Measurements from ENCODE around the gene BTBD2.

Gene BTBD2

GRCh38 chr19:1985588-1986356, 29.7 kb downstream of the BTBD2 start:
- no peak for DNase-seq (ENCODE audit: low read depth in 2 of 2)

- DNase-seq (ENCODE audit: low read depth in 2 of 2): no peak
These were observed 31.2 kb downstream of the BTBD2 start for GRCh38 chr19:1984357-1984756.

GRCh38 chr19:1981253-1981652, 34.3 kb downstream of the BTBD2 start:
- no peak for DNase-seq (ENCODE audit: low read depth in 2 of 2)

- DNase-seq (ENCODE audit: low read depth in 2 of 2): no peak
These were observed 34.7 kb downstream of the BTBD2 start for GRCh38 chr19:1980809-1981181.

- DNase-seq (ENCODE audit: low read depth in 2 of 2): no peak
These were observed 35.3 kb downstream of the BTBD2 start for GRCh38 chr19:1980091-1980808.

GRCh38 chr19:1979642-1980041, 35.9 kb downstream of the BTBD2 start:
- DNase-seq (ENCODE audit: low read depth in 2 of 2): no peak

- DNase-seq (ENCODE audit: low read depth in 2 of 2): no peak
These were observed 36.5 kb downstream of the BTBD2 start for GRCh38 chr19:1979017-1979416.

GRCh38 chr19:1978346-1978894, 37.1 kb downstream of the BTBD2 start:
- DNase-seq (ENCODE audit: low read depth in 2 of 2): no peak

GRCh38 chr19:1977120-1977519, 38.4 kb downstream of the BTBD2 start:
- no peak for DNase-seq (ENCODE audit: low read depth in 2 of 2)

- no peak for DNase-seq (ENCODE audit: low read depth in 2 of 2)
These were observed 40.4 kb downstream of the BTBD2 start for GRCh38 chr19:1975162-1975480.

- DNase-seq (ENCODE audit: low read depth in 2 of 2): no peak
These were observed 40.9 kb downstream of the BTBD2 start for GRCh38 chr19:1974381-1975161.

- no peak for DNase-seq (ENCODE audit: low read depth in 2 of 2)
These were observed 44.6 kb downstream of the BTBD2 start for GRCh38 chr19:1970806-1971502.

- no peak for DNase-seq (ENCODE audit: low read depth in 2 of 2)
These were observed 45.3 kb downstream of the BTBD2 start for GRCh38 chr19:1970003-1970805.

GRCh38 chr19:1969176-1970002, 46.1 kb downstream of the BTBD2 start:
- DNase-seq (ENCODE audit: low read depth in 2 of 2): no peak

GRCh38 chr19:1968279-1969175, 47.0 kb downstream of the BTBD2 start:
- DNase-seq (ENCODE audit: low read depth in 2 of 2): no peak

GRCh38 chr19:1967087-1967608, 48.4 kb downstream of the BTBD2 start:
- no peak for DNase-seq (ENCODE audit: low read depth in 2 of 2)

GRCh38 chr19:1962674-1963073, 52.8 kb downstream of the BTBD2 start:
- DNase-seq (ENCODE audit: low read depth in 2 of 2): no peak

GRCh38 chr19:1961000-1961883, 54.3 kb downstream of the BTBD2 start:
- DNase-seq (ENCODE audit: low read depth in 2 of 2): no peak
